Calu3 (cell line): Measurements from ENCODE around the gene FBXO5. TPM values are rescaled to one million over a fixed set of nuclear protein-coding genes. Genes with fewer than 3 reads are reported as not detected.
"Not testable (repeated sequence)": the region's sequence is repeated elsewhere in the genome, so short reads cannot be mapped to it uniquely, and the experiment has no call there.

Experiments used
- BruUV-seq: library from RNA; stranded (reverse); fragments of 400-500 nt; replicated peaks from 2 replicates; lab custom pipeline; 2021; lab: Mats Ljungman, UMichigan
- CTCF ChIA-PET: fragments of 300-600 bp; sonication (Branson Sonifier 250); formaldehyde crosslinking; loops from one replicate; lab custom pipeline; 2022; ENCODE audit warnings: antibody characterized with exemption; lab: Charles Lee
- DNase-seq: peaks from one replicate; pipeline ENCODE4 v3.0.0; 2022
- H3K27ac Mint-ChIP-seq: one replicate; pipeline ENCODE4 v1.8.0; 2022; ENCODE audit warnings: mixed read lengths; ENCODE audit not compliant: unreplicated experiment
- H3K27me3 Mint-ChIP-seq: one replicate; pipeline ENCODE4 v1.8.0; 2022; ENCODE audit warnings: mixed read lengths; ENCODE audit not compliant: unreplicated experiment
- H3K36me3 Mint-ChIP-seq: one replicate; pipeline ENCODE4 v1.8.0; 2022; ENCODE audit warnings: mild to moderate bottlenecking, moderate library complexity, mixed read lengths; ENCODE audit not compliant: insufficient read depth, unreplicated experiment
- H3K4me1 Mint-ChIP-seq: one replicate; pipeline ENCODE4 v1.8.0; 2022; ENCODE audit warnings: mild to moderate bottlenecking, low read depth, mixed read lengths; ENCODE audit not compliant: unreplicated experiment
- H3K4me3 Mint-ChIP-seq: one replicate; pipeline ENCODE4 v1.8.0; 2022; ENCODE audit warnings: mild to moderate bottlenecking, low read depth, moderate library complexity, mixed read lengths; ENCODE audit not compliant: unreplicated experiment
- H3K9me3 Mint-ChIP-seq: one replicate; pipeline ENCODE4 v1.8.0; 2022; ENCODE audit warnings: low read depth, mixed read lengths; ENCODE audit not compliant: unreplicated experiment
- intact Hi-C: fragments of 100-400 bp; cut with micrococcal nuclease; formaldehyde crosslinking; loops from one replicate; pipeline ENCODE4 v1.10.0; 2022; ENCODE audit not compliant: unreplicated experiment
- total RNA-seq: library from RNA; stranded (reverse); gene quantifications from 2 replicates; pipeline ENCODE4 v1.2.3, GENCODE V29; 2022
- TF ChIP-seq, protein P1 (sequence below): fragments of 200-600 bp; IDR thresholded peaks from one replicate; pipeline ENCODE4 v1.8.0; 2022; ENCODE audit warnings: antibody characterized with exemption; ENCODE audit not compliant: unreplicated experiment

The FBXO5 gene
- total RNA-seq, 1 experiment from 2014 or later: 21.1 TPM

DNA sequence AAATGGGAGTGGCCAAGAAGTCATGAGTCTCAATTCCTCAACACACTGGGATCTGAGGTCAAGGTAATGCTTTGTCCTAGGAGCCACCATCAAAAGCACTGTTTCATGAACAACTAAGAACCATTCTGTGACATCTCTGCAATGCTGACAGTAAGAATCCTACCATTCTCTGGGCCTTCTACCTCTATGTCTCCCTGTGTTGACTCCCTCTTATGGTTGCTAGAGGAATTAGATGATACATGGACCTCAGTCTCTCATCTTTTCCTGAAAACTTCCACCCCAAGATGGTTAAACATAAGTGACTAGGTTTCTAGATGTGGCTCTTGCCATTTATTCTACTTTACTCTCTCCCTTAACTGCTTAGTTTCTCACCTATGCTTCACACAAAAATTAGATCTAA, 10.6 kb upstream of the FBXO5 start:
- H3K36me3 Mint-ChIP-seq: peaks cover 13% of the 10 kb centered on the region
- BruUV-seq: no TSS peak
- TF ChIP-seq, protein P1, sequence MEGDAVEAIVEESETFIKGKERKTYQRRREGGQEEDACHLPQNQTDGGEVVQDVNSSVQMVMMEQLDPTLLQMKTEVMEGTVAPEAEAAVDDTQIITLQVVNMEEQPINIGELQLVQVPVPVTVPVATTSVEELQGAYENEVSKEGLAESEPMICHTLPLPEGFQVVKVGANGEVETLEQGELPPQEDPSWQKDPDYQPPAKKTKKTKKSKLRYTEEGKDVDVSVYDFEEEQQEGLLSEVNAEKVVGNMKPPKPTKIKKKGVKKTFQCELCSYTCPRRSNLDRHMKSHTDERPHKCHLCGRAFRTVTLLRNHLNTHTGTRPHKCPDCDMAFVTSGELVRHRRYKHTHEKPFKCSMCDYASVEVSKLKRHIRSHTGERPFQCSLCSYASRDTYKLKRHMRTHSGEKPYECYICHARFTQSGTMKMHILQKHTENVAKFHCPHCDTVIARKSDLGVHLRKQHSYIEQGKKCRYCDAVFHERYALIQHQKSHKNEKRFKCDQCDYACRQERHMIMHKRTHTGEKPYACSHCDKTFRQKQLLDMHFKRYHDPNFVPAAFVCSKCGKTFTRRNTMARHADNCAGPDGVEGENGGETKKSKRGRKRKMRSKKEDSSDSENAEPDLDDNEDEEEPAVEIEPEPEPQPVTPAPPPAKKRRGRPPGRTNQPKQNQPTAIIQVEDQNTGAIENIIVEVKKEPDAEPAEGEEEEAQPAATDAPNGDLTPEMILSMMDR: no peak
- H3K4me1 Mint-ChIP-seq: no peaks in the 10 kb centered on the region
- H3K27me3 Mint-ChIP-seq: no peaks in the 10 kb centered on the region
- no peak overlapping the region for H3K4me3 Mint-ChIP-seq
- intact Hi-C loops: no loop called here
- no peak for DNase-seq
- no peaks in the 10 kb centered on the region for H3K9me3 Mint-ChIP-seq
- no peak overlapping the region for H3K27ac Mint-ChIP-seq
- CTCF ChIA-PET: no interaction called here

DNA sequence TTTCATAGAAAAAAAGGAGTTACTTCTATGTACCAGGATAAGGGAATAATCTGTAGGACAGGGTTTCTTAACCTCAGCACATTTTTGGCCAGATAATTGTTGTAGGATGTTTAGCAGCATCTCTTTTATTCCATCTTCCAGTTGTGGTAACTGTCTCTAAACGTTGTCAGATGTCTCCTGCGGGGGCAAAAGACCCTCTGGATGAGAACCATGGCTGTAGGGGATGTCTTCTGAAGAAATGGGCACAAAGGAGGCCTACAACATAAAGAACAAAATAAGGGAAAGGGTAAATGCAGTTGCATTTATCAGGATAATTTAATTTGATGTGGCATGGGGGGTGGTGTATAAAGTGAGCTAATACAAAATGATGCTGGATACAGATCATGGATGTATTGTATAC, 4.1 kb upstream of the FBXO5 start:
- CTCF ChIA-PET: no interaction called here
- H3K9me3 Mint-ChIP-seq: no peaks in the 10 kb centered on the region
- no peak for DNase-seq
- TF ChIP-seq, protein P1: no peak
- BruUV-seq: no TSS peak
- H3K4me1 Mint-ChIP-seq: peaks cover 10% of the 10 kb centered on the region
- no peak overlapping the region for H3K27ac Mint-ChIP-seq
- H3K27me3 Mint-ChIP-seq: no peaks in the 10 kb centered on the region
- intact Hi-C loops: no loop called here
- H3K36me3 Mint-ChIP-seq: peaks cover 32% of the 10 kb centered on the region
- no peak overlapping the region for H3K4me3 Mint-ChIP-seq

DNA sequence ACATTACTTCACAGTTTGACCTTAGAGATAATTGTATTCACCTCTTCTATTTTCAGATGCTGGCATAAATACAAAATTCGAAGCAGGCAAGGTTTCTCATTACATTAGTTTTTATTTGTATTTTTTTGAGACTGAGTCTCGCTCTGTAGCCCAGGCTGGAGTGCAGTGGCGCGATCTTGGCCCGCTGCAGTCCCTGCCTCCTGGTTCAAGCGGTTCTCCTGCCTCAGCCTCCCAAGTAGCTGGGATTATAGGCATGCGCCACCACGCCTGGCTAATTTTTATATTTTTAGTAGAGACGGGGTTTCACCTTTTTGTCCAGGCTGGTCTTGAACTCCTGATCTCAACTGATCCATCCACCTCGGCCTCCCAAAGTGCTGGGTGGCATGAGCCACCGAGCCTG, 2.5 kb upstream of the FBXO5 start:
- Mint-ChIP-seq H3K4me3 (peak overlapping the region; percentile 91), H3K36me3 (peaks cover 44% of the 10 kb centered on the region), H3K4me1 (peaks cover 18% of the 10 kb centered on the region)
- DNase-seq, H3K9me3 Mint-ChIP-seq, CTCF ChIA-PET, H3K27me3 Mint-ChIP-seq, BruUV-seq, intact Hi-C loops, H3K27ac Mint-ChIP-seq: not testable (repeated sequence)

DNA sequence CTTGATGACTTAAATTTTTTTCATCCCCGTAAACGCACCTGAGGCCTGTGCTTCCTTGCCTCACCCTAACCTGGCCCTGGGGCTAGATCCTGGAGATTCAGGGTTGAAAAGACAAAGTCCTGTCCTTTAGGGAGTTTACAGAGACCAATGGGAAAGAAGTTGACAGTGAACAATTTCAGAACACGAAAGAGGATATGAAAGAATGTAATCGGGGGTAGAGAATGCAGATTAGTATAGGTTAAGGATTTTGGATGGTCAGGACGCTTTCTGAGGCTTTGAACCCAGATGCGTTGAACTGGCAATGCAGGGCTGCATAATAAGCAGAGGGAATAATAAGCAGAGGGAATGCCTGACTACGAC, 1.7 kb upstream of the FBXO5 start:
- peaks cover 48% of the 10 kb centered on the region for H3K36me3 Mint-ChIP-seq
- H3K9me3 Mint-ChIP-seq: no peaks in the 10 kb centered on the region
- TF ChIP-seq, protein P1: no peak
- peak overlapping the region; percentile 91 for H3K4me3 Mint-ChIP-seq
- intact Hi-C loops: no loop called here
- no peak for DNase-seq
- H3K27ac Mint-ChIP-seq: peak overlapping the region; percentile 34
- peaks cover 25% of the 10 kb centered on the region for H3K4me1 Mint-ChIP-seq
- BruUV-seq: no TSS peak
- no peaks in the 10 kb centered on the region for H3K27me3 Mint-ChIP-seq
- CTCF ChIA-PET: no interaction called here

DNA sequence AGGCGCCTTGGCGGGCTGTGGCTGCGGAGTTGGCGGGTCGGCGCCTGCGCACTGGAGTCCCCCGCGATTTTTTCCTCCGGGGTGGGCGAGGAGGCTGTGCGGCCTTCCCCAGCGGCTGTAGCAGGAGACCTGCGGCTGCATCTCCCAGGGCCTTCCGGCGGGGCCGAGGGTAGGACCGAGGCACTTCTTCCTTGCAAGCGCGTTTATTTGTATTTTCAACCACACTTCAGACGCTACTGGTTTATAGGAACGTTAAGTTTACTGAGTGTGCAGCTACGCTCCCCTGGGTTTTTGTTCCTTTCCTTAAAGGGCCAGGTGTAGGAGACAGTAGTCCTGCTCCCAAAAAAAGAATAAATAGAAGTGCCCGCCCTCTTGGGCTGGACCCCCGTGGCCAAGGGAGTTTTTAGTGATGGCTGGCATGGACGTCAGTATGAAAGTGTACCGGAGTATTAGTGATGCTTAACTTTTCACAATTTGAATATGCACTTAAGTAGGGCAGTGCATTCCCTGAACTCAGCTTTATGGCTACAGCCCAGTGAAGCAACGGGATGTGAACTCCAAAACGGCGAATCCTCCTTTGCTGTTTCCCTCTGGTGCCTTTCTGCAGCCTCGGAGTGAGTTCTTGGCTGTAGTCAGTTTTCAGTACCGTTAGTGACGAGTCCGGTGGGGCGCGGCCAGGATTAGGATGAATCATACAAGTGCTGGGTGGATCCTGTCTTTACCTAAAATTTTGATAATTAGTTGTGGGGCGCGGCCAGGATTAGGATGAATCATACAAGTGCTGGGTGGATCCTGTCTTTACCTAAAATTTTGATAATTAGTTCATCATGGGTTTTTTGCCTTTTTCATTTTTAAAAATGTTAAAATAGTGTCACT, 1.0 kb upstream of the FBXO5 start:
- Mint-ChIP-seq H3K27me3 (no peaks in the 10 kb centered on the region), H3K36me3 (peaks cover 48% of the 10 kb centered on the region), H3K4me3 (peak overlapping the region; percentile 91), H3K4me1 (peaks cover 25% of the 10 kb centered on the region), H3K27ac (peak overlapping the region; percentile 92), H3K9me3 (no peaks in the 10 kb centered on the region)
- TF ChIP-seq, protein P1: no peak
- BruUV-seq: TSS peak; percentile 63
- intact Hi-C loops: no loop called here
- peak; percentile 92 for DNase-seq
- CTCF ChIA-PET: interaction anchor here (0.6 kb wide), 1 partner anchor 886 kb away, joined by 3 read pairs; no protein-coding TSS in a partner anchor
